ENCODE results near the gene PGS1. TPM values are rescaled to one million over a fixed set of nuclear protein-coding genes. Genes with fewer than 3 reads are reported as not detected.

PGS1 gene
- total RNA-seq, 4 donors from 2014 or later, result 24.1 to 53.0 (median 38.8) TPM

- peaks cover 0 to 21% of the 10 kb centered on the region in 2 donors for H3K36me3 ChIP-seq
- ATAC-seq, result no peak
- no peaks in the 10 kb centered on the region for H3K27me3 ChIP-seq
- H3K4me3 ChIP-seq, result no peak overlapping the region
- no peaks in the 10 kb centered on the region for H3K9me3 ChIP-seq
- TF ChIP-seq EP300 (IDR thresholded peaks at IDR 0.05), result no peak
- TF ChIP-seq POLR2A (IDR thresholded peaks at IDR 0.05), result no peak
- TF ChIP-seq, protein P1, sequence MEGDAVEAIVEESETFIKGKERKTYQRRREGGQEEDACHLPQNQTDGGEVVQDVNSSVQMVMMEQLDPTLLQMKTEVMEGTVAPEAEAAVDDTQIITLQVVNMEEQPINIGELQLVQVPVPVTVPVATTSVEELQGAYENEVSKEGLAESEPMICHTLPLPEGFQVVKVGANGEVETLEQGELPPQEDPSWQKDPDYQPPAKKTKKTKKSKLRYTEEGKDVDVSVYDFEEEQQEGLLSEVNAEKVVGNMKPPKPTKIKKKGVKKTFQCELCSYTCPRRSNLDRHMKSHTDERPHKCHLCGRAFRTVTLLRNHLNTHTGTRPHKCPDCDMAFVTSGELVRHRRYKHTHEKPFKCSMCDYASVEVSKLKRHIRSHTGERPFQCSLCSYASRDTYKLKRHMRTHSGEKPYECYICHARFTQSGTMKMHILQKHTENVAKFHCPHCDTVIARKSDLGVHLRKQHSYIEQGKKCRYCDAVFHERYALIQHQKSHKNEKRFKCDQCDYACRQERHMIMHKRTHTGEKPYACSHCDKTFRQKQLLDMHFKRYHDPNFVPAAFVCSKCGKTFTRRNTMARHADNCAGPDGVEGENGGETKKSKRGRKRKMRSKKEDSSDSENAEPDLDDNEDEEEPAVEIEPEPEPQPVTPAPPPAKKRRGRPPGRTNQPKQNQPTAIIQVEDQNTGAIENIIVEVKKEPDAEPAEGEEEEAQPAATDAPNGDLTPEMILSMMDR (IDR thresholded peaks at IDR 0.05), result no peak
- TF ChIP-seq POLR2AphosphoS5 (IDR thresholded peaks at IDR 0.05), result no peak
- H3K4me1 ChIP-seq, result peaks cover 5 to 54% (median 32%) of the 10 kb centered on the region in 3 donors
- H3K27ac ChIP-seq, result peak overlapping the region in 3 of 4 donors; percentile 87 to 96 (median 94)
- 49 to 80% methylated on average over 1 to 2 of the region's 12 CpGs for WGBS, 2 donors (ENCODE audit: low coverage in 1 of 2)
These were observed 17.2 kb upstream of the PGS1 start for GRCh38 chr17:78361225-78361701.

GRCh38 chr17:78362232-78362631, 16.2 kb upstream of the PGS1 start:
- no peak for ATAC-seq
- no peaks in the 10 kb centered on the region for H3K9me3 ChIP-seq
- H3K36me3 ChIP-seq, result peaks cover 0 to 14% of the 10 kb centered on the region in 2 donors
- H3K27me3 ChIP-seq, result no peaks in the 10 kb centered on the region
- H3K4me1 ChIP-seq, result peaks cover 2 to 52% (median 31%) of the 10 kb centered on the region in 3 donors
- WGBS, 2 donors (ENCODE audit: low coverage in 1 of 2), result 83 to 100% methylated on average over 1 of the region's 5 CpGs
- no peak overlapping the region for H3K4me3 ChIP-seq
- TF ChIP-seq EP300 (IDR thresholded peaks at IDR 0.05) (no peak), POLR2AphosphoS5 (IDR thresholded peaks at IDR 0.05) (no peak), POLR2A (IDR thresholded peaks at IDR 0.05) (no peak)
- TF ChIP-seq, protein P1 (IDR thresholded peaks at IDR 0.05), result no peak
- H3K27ac ChIP-seq, result no peak overlapping the region

GRCh38 chr17:78362671-78363070, 15.8 kb upstream of the PGS1 start:
- TF ChIP-seq POLR2A (IDR thresholded peaks at IDR 0.05) (no peak), EP300 (IDR thresholded peaks at IDR 0.05) (no peak)
- TF ChIP-seq, protein P1 (IDR thresholded peaks at IDR 0.05), result peak in 1 of 4 experiments; percentile 17
- WGBS, 2 donors (ENCODE audit: low coverage in 1 of 2), result 67% methylated on average over 2 to 3 of the region's 7 CpGs
- no peak overlapping the region for H3K4me3 ChIP-seq
- no peak for ATAC-seq
- H3K27ac ChIP-seq, result no peak overlapping the region
- peaks cover 0 to 10% of the 10 kb centered on the region in 2 donors for H3K36me3 ChIP-seq
- no peaks in the 10 kb centered on the region for H3K27me3 ChIP-seq
- H3K4me1 ChIP-seq, result peaks cover 0 to 48% (median 27%) of the 10 kb centered on the region in 3 donors
- H3K9me3 ChIP-seq, result no peaks in the 10 kb centered on the region

DNA sequence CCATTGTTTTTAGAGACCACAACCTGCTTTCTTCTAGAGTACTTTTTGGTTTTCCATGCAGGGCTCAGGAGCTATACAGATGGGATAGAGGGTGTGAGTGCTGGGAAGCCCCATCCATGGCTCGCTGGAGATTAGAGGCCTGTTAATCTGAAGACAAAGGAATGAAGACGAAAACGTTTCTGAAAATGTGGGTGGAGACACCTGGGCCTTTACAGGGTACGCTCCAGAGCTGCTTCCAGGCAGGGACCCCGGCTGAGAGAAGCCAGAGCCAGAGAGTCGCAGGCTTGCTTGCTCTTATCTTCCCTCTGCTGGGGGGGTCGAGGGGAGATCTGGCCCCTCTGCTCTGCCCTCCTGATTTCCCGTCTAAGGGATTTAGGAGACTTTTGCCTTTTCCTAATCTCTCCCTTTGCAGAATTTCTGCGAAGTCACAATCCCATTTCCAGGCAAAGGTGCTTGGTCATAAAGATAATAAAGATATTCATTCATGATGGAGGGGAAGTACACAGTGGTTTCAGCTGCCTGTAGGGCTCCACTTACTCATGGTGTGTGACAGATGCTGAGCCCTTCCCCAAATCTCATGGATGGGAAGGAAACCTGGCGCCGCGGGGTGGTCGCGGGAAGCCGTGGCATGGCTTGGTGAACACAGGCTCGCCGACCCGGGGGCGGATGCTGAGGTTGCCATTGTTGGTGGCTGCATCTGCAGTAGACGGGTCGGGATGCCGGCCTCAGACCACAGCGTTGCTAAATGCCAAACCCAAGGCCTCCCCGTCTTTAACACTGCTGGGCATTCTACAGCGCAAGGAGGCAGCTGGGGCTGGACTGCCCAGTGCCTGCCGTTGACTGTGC, 13.8 kb upstream of the PGS1 start:
- Histone ChIP-seq H3K27me3 (no peaks in the 10 kb centered on the region), H3K9me3 (no peaks in the 10 kb centered on the region), H3K4me1 (peaks cover 0 to 30% (median 16%) of the 10 kb centered on the region in 3 donors), H3K36me3 (no peaks in the 10 kb centered on the region), H3K4me3 (no peak overlapping the region), H3K27ac (peak overlapping the region in 2 of 4 donors; percentile 60 to 69)
- ATAC-seq, result no peak
- 71 to 80% methylated on average over 6 to 21 of the region's 26 CpGs for WGBS, 2 donors (ENCODE audit: low coverage in 1 of 2)
- no peak for TF ChIP-seq EP300 (IDR thresholded peaks at IDR 0.05)
- TF ChIP-seq POLR2AphosphoS5 (IDR thresholded peaks at IDR 0.05), result no peak
- no peak for TF ChIP-seq POLR2A (IDR thresholded peaks at IDR 0.05)
- TF ChIP-seq, protein P1 (IDR thresholded peaks at IDR 0.05), result no peak
